Measurements from ENCODE around the gene FAM117A.
"Not testable (repeated sequence)": the region's sequence is repeated elsewhere in the genome, so short reads cannot be mapped to it uniquely, and the experiment has no call there.

FAM117A gene

DNA sequence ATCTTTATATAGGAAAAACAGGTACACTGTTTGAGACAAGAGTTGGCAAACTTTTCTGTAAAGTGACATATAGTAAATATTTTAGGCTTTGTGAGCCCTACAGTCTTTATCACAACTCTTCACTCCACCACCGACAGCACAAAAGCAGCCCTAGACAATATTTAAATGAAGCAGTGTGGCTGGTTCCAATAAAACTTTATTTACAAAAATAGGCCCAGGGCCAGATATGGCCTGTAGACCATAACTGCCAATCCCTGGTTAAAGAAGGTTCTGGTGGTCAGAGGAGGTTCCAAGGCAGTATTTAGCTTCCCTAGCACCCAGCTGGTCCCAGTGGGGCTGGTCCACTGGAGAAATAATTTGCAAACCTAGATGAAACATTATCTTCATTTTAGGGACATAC is 3.6 kb downstream of the FAM117A start:
- Histone ChIP-seq H3K9ac (ENCODE audit: low read length) (no peak overlapping the region), H3K36me3 (ENCODE audit: control insufficient read depth, low read depth, low read length) (no peaks in the 10 kb centered on the region), H3K27me3 (ENCODE audit: control insufficient read depth, insufficient read depth, low read length) (no peaks in the 10 kb centered on the region), H3K4me1 (ENCODE audit: control insufficient read depth, low read depth, low read length) (peaks cover 16% of the 10 kb centered on the region), H3K4me3 (ENCODE audit: low read length) (no peak overlapping the region), H3K27ac (ENCODE audit: low read length) (no peak overlapping the region), H3K9me3 (ENCODE audit: control insufficient read depth, low read depth, low read length) (no peaks in the 10 kb centered on the region)

DNA sequence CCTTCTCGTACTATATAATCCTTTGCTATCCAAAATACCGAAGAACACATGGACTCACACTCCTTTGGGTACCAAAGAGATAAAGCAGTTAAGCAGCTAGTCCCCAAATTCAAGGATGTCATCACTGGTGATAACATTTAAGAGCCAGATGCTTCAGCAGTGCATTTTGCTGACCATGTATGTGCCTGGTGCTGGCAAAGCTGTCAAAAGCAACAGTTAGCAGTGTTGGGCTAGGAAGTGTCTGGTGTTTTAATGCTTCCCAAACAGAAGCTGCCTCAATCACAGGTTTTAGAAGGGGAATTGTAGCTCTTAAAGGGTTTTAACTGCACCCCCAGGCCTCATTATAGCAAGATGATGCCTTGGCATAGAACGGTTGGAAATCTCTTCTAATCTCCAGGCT is 4.7 kb downstream of the FAM117A start:
- no peaks in the 10 kb centered on the region for H3K9me3 ChIP-seq (ENCODE audit: control insufficient read depth, low read depth, low read length)
- H3K36me3 ChIP-seq (ENCODE audit: control insufficient read depth, low read depth, low read length) = no peaks in the 10 kb centered on the region

DNA sequence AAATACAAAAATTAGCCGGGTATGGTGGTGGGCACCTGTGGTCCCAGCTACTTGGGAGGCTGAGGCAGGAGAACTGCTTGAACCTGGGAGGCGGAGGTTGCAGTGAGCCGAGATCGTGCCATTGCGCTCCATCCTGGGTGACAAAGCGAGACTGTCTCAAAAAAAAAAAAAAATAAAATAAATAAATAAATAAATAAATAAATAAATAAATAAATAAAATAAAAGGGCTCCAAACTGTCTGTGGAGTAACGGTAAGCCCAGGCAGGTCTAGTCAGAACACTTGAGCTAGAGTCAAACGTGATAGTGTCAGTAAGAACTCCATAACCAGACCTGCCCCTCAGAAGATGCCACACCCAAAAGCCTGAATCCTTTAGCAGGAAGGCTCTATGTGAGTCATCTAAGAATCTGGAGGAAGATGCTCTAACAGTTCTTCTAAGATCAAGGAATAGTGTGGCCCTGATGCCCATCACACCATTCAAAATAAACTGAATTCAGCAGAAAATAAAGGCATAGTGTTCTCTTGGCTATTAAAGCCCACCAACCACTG is 5.4 kb downstream of the FAM117A start:
- H3K4me1 ChIP-seq (ENCODE audit: control insufficient read depth, low read depth, low read length) = peaks cover 11% of the 10 kb centered on the region

More for the DNA sequence above, 4.7 kb downstream of the FAM117A start:
- no peak overlapping the region for H3K9ac ChIP-seq (ENCODE audit: low read length)
- H3K4me1 ChIP-seq (ENCODE audit: control insufficient read depth, low read depth, low read length) = peaks cover 11% of the 10 kb centered on the region
- H3K27ac ChIP-seq (ENCODE audit: low read length) = no peak overlapping the region
- no peaks in the 10 kb centered on the region for H3K27me3 ChIP-seq (ENCODE audit: control insufficient read depth, insufficient read depth, low read length)
- no peak overlapping the region for H3K4me3 ChIP-seq (ENCODE audit: low read length)

DNA sequence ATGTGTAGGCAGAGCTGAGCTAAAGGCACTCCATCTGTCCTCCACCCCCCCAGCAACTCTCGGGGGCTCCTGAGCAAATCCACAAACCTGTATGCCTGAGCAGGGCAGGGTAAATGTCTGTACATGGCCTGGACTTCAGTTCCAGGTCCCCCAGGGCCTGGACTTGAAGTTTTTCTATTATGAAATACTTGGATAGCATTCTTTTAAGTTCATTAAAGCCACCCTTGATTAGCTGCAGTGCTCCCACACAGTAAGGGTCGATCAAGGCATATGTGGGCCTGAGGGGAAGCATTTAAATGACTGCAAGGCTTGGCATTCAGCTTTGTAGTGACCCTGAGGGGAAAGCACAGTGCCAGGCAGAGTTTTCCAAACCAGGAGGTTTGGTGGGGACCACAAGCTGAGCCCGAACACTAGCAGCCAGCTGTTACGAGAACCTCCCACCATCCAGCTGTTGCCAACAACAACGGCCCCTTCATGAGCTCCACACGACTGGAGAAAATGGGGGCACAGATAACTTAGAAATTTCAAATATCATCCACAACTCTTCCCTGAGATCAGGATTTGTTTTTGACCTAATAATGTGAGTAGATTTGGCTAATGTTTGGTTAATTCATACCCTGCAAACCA is 6.7 kb downstream of the FAM117A start:
- no peak overlapping the region for H3K9ac ChIP-seq (ENCODE audit: low read length)
- H3K27ac ChIP-seq (ENCODE audit: low read length) = no peak overlapping the region

More for the DNA sequence above, 5.4 kb downstream of the FAM117A start:
- H3K9me3 ChIP-seq (ENCODE audit: control insufficient read depth, low read depth, low read length); H3K27ac ChIP-seq (ENCODE audit: low read length); H3K9ac ChIP-seq (ENCODE audit: low read length); H3K4me3 ChIP-seq (ENCODE audit: low read length); H3K36me3 ChIP-seq (ENCODE audit: control insufficient read depth, low read depth, low read length); H3K27me3 ChIP-seq (ENCODE audit: control insufficient read depth, insufficient read depth, low read length): not testable (repeated sequence)

DNA sequence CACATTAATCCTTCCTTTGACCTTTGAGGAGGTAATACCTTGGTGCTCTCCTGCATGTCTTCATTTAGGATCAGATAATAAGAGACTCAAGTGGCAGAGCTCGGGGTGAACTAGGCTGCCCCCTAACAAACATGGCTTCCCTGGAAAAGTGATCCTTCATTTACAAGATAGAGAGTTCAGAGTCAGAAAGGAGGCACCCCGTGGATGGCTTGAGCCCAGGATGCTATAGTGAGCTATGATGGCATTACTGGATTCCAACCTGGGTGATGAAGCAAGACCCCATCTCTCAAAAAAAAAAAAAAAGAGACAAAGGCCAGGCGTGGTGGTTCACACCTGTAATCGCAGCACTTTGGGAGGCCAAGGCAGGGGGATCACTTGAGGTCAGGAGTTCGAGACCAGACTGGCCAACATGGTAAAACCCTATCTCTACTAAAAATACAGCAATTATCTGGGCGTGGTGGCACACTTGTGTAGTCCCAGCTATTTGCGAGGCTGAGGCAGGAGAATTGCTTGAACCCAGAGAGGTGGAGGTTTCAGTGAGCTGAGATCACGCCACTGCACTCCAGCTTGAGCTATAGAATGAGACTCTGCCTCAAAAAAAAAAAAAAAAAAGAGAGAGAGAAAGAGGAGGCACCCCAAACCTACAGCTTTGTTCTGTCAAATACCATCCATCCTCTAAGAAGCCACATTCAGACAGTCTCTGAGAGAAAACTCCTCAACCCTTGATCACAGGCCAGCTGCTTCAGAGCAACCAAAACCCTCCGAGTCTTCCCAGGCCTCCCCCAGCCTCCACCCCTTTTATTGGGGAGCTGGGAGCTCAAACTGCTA is 7.4 kb downstream of the FAM117A start:
- H3K9ac ChIP-seq (ENCODE audit: low read length) = no peak overlapping the region
- no peaks in the 10 kb centered on the region for H3K9me3 ChIP-seq (ENCODE audit: control insufficient read depth, low read depth, low read length)
- H3K4me1 ChIP-seq (ENCODE audit: control insufficient read depth, low read depth, low read length) = no peaks in the 10 kb centered on the region
- H3K4me3 ChIP-seq (ENCODE audit: low read length) = no peak overlapping the region
- H3K27ac ChIP-seq (ENCODE audit: low read length) = no peak overlapping the region
- no peaks in the 10 kb centered on the region for H3K27me3 ChIP-seq (ENCODE audit: control insufficient read depth, insufficient read depth, low read length)
- H3K36me3 ChIP-seq (ENCODE audit: control insufficient read depth, low read depth, low read length) = no peaks in the 10 kb centered on the region

More for the DNA sequence above, 6.7 kb downstream of the FAM117A start:
- Histone ChIP-seq H3K9me3 (ENCODE audit: control insufficient read depth, low read depth, low read length) (no peaks in the 10 kb centered on the region), H3K4me3 (ENCODE audit: low read length) (no peak overlapping the region), H3K27me3 (ENCODE audit: control insufficient read depth, insufficient read depth, low read length) (no peaks in the 10 kb centered on the region), H3K36me3 (ENCODE audit: control insufficient read depth, low read depth, low read length) (no peaks in the 10 kb centered on the region), H3K4me1 (ENCODE audit: control insufficient read depth, low read depth, low read length) (peaks cover 4% of the 10 kb centered on the region)

DNA sequence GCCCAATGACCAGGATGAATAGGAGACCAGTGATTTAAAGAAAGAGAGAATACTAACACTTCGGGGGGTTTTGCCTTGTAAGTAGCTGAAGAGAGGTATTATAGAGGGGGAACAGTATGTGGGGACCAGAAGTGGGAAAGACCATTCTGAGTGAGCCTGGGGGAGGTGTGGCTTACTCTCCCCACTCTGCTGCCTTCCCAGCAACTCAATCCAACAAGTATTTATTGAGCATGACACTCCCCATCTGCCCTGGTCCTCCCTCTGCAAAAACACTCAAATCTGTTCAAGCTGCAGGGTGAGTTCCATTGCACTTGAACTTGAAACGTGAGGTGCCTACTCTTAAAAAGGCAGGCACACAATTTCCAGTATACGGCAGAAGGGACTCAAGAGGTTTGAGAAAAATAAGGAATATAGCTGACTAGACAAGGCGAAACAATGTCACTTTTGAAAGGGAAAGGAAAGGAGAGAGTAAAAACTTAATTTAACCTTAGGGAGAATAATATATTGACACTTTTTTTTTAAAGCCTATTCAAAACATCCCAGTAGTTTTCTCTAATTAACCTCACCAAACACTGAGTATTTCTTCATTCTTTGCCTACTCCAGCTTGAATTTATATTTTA is 8.2 kb downstream of the FAM117A start:
- no peaks in the 10 kb centered on the region for H3K27me3 ChIP-seq (ENCODE audit: control insufficient read depth, insufficient read depth, low read length)
- no peak overlapping the region for H3K9ac ChIP-seq (ENCODE audit: low read length)
- H3K4me1 ChIP-seq (ENCODE audit: control insufficient read depth, low read depth, low read length) = no peaks in the 10 kb centered on the region
- no peak overlapping the region for H3K4me3 ChIP-seq (ENCODE audit: low read length)
- H3K36me3 ChIP-seq (ENCODE audit: control insufficient read depth, low read depth, low read length) = no peaks in the 10 kb centered on the region
- no peak overlapping the region for H3K27ac ChIP-seq (ENCODE audit: low read length)
- no peaks in the 10 kb centered on the region for H3K9me3 ChIP-seq (ENCODE audit: control insufficient read depth, low read depth, low read length)

DNA sequence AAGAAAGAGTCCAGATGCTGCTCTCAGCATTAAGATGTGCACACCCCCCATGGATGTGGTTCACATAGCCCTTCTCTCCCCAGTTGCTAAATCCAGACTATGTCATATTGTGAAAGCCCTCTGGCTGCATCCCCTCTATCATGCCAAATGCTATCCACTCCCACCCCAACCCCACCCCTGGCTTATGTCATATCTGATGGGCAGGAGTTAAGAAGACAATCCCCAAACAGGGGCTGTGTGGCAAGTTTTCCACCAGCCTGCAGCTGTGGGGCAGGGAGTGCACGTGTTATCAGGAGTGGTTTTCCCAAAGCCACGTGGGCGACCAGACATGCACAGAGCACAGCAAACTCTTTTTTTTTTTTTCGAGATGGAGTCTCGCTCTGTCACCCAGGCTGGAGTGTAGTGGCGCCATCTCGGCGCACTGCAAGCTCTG is 10.0 kb downstream of the FAM117A start:
- Histone ChIP-seq H3K36me3 (ENCODE audit: control insufficient read depth, low read depth, low read length) (peaks cover 4% of the 10 kb centered on the region), H3K27ac (ENCODE audit: low read length) (no peak overlapping the region), H3K9ac (ENCODE audit: low read length) (no peak overlapping the region), H3K4me1 (ENCODE audit: control insufficient read depth, low read depth, low read length) (no peaks in the 10 kb centered on the region), H3K4me3 (ENCODE audit: low read length) (no peak overlapping the region), H3K27me3 (ENCODE audit: control insufficient read depth, insufficient read depth, low read length) (no peaks in the 10 kb centered on the region), H3K9me3 (ENCODE audit: control insufficient read depth, low read depth, low read length) (no peaks in the 10 kb centered on the region)

DNA sequence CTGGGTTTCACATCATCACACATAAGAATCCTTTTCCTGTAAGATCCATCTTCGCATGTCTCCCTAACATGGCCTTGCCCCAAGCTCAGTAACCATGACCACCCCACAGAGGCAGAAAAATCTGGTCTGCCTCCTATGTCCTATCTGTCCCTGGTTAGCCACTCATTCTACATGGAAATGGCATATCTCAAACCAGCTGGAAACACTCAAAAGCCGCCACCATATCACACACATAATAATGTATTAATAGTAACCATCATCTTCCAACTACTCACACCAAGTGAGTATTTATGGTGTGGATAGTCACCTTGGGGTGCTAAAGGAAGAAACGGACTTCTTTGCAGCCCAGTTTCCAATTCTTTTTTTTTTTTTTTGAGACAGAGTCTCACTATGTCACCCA is 11.4 kb downstream of the FAM117A start:
- no peaks in the 10 kb centered on the region for H3K9me3 ChIP-seq (ENCODE audit: control insufficient read depth, low read depth, low read length)
- no peaks in the 10 kb centered on the region for H3K27me3 ChIP-seq (ENCODE audit: control insufficient read depth, insufficient read depth, low read length)
- H3K4me1 ChIP-seq (ENCODE audit: control insufficient read depth, low read depth, low read length) = no peaks in the 10 kb centered on the region
- peaks cover 11% of the 10 kb centered on the region for H3K36me3 ChIP-seq (ENCODE audit: control insufficient read depth, low read depth, low read length)
- H3K4me3 ChIP-seq (ENCODE audit: low read length) = no peak overlapping the region
- no peak overlapping the region for H3K9ac ChIP-seq (ENCODE audit: low read length)
- no peak overlapping the region for H3K27ac ChIP-seq (ENCODE audit: low read length)

DNA sequence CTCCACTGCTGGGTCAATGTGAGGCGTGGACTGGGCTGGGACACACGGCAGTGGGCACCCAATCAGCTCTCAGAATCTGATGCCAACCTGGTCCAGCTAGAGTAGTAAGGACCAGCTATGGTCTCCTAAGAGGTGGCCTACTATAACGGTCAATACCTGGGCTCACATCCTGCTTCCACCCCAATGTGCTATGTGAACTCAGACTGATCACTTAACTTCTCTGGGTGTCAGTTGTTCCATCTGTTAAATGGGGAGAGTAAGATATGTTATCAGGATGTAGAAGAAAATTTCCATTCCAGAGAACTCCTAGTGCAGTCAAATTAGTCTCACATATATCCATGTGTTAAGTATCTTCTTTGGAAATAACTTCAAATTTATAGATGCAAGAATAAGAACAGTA is 14.2 kb downstream of the FAM117A start:
- H3K9me3 ChIP-seq (ENCODE audit: control insufficient read depth, low read depth, low read length) = no peaks in the 10 kb centered on the region
- no peak overlapping the region for H3K9ac ChIP-seq (ENCODE audit: low read length)
- H3K36me3 ChIP-seq (ENCODE audit: control insufficient read depth, low read depth, low read length) = peaks cover 11% of the 10 kb centered on the region
- H3K27me3 ChIP-seq (ENCODE audit: control insufficient read depth, insufficient read depth, low read length) = no peaks in the 10 kb centered on the region
- H3K27ac ChIP-seq (ENCODE audit: low read length) = no peak overlapping the region
- no peak overlapping the region for H3K4me3 ChIP-seq (ENCODE audit: low read length)
- no peaks in the 10 kb centered on the region for H3K4me1 ChIP-seq (ENCODE audit: control insufficient read depth, low read depth, low read length)

DNA sequence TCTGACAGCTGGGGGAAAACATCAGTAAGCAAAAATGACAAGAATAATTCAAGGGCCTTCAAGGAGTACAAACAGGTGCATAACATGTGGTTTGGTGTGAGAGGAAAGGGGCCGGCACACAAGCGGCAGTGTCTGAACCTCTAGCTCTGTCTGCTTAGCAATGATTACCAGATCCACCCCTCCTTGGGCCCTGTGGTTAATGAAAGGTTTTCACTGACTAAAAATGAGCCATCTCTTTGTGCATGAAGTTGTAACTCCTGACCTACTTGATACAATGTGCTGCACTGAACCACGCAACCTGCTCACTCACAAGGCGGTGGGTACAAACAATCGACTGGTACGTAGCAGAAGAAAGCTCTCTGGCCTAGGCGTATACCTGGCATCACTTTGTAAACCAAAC is 15.1 kb downstream of the FAM117A start:
- H3K9me3 ChIP-seq (ENCODE audit: control insufficient read depth, low read depth, low read length) = no peaks in the 10 kb centered on the region
- no peak overlapping the region for H3K4me3 ChIP-seq (ENCODE audit: low read length)
- peaks cover 11% of the 10 kb centered on the region for H3K36me3 ChIP-seq (ENCODE audit: control insufficient read depth, low read depth, low read length)
- H3K27me3 ChIP-seq (ENCODE audit: control insufficient read depth, insufficient read depth, low read length) = no peaks in the 10 kb centered on the region
- H3K4me1 ChIP-seq (ENCODE audit: control insufficient read depth, low read depth, low read length) = no peaks in the 10 kb centered on the region
- H3K9ac ChIP-seq (ENCODE audit: low read length) = no peak overlapping the region
- no peak overlapping the region for H3K27ac ChIP-seq (ENCODE audit: low read length)

DNA sequence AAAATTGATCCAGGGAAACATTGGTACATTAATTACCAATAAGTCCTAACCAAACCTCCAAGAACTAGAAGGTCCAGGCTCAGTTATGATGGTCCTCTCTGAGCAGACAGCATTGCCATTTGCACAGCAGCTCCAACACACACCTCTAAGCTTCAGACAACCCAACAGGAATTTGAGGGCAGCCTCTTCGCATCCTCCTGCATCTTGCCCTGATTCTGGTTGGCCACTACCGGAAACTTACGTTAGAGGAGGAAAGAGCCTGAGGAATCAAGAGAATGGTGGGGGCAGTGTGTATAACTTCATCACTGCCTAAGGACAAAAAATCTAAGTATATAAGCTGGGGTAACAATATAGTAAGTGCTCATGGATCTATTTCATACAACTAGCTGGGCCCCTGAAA is 15.7 kb downstream of the FAM117A start:
- no peak overlapping the region for H3K9ac ChIP-seq (ENCODE audit: low read length)
- H3K4me1 ChIP-seq (ENCODE audit: control insufficient read depth, low read depth, low read length) = no peaks in the 10 kb centered on the region

More for the DNA sequence above, 15.7 kb downstream of the FAM117A start:
- H3K27me3 ChIP-seq (ENCODE audit: control insufficient read depth, insufficient read depth, low read length) = no peaks in the 10 kb centered on the region
- no peak overlapping the region for H3K4me3 ChIP-seq (ENCODE audit: low read length)
- peaks cover 11% of the 10 kb centered on the region for H3K36me3 ChIP-seq (ENCODE audit: control insufficient read depth, low read depth, low read length)
- no peaks in the 10 kb centered on the region for H3K9me3 ChIP-seq (ENCODE audit: control insufficient read depth, low read depth, low read length)
- no peak overlapping the region for H3K27ac ChIP-seq (ENCODE audit: low read length)

Data from iPS-18a (cell line).